ENCODE data around the gene ZNRF3. TPM values are rescaled to one million over a fixed set of nuclear protein-coding genes. Genes with fewer than 3 reads are reported as not detected.

The ZNRF3 gene
- total and polyA plus RNA-seq, 5 donors: 4.0 to 9.4 (median 8.4) TPM

DNA sequence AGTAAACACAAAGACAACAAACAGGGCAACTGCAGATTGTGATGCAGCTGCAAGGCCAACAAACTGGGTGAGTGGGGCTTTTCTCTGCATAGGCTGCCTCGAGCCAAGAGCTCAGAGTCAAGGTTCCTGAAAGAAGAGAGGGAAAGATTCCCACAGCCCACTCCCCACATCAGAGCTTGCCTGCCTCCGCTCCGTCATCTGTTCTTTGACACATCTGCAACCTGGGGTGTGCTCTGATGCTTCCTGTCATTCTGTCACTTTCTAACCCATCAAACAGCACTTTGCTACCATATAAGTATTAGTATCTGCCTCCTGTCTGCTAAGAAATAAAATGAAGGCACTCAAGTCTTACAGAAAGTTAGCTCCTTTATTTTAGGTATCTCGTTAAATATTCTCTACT, 131.4 kb downstream of the ZNRF3 start:
- 77% methylated on average over 4 of the region's 4 CpGs for WGBS
- peaks cover 13% of the 10 kb centered on the region for H3K4me1 ChIP-seq (ENCODE audit: control insufficient read depth, insufficient read depth, low read length)
- H3K27me3 ChIP-seq (ENCODE audit: control insufficient read depth, insufficient read depth): no peaks in the 10 kb centered on the region
- DNase-seq (no peak), ATAC-seq (no peak)
- intact Hi-C loops (cut with DNase I): no loop called here
- no peak overlapping the region for H3K27ac ChIP-seq (ENCODE audit: low read length)
- no peak overlapping the region for H3K4me3 ChIP-seq (ENCODE audit: low read length)
- no peaks in the 10 kb centered on the region for H3K9me3 ChIP-seq (ENCODE audit: control insufficient read depth, low read length)

DNA sequence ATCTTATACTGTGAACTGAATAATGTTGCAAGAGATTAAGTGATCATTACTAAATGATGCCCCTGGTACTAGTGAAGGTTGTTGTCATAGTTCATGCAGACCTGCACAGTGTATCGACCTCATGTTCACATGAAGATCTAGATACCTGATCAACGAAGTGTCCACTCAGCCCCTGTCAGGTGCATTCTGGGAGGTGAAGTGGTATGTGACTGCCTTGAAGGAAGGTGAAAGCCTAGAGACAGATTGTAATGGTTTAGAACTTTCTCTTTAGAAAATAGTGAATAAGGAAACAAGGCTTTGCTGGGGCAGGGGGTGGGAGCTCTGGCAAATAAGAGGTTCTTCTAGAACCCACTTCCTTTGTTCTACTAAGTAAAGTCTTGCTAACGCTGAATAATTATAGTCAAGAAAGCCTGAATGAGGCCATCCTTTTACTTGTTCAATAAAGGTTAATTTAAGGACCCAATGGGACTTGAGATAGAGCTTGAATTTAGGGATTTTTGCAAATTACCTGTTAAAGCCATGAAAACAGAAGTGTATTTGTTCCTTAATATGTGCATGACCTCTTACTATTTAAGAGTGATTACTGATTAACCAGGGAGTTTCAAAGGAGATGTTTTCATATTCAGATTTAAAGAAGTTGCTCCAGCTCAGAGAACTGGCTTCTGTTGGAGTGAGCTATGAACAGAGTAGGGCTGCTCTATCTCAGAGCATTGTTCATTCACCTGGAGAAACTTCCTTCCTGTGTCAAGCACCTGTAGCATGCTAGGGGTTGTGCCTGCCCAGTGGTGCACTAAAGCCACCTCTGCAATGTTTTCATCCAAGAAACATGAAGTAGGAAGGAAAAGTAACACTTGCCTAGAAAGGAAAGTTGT, 132.9 kb downstream of the ZNRF3 start:
- H3K27me3 ChIP-seq (ENCODE audit: control insufficient read depth, insufficient read depth): no peaks in the 10 kb centered on the region
- no peak overlapping the region for H3K27ac ChIP-seq (ENCODE audit: low read length)
- ATAC-seq: no peak
- no peak for DNase-seq
- H3K9me3 ChIP-seq (ENCODE audit: control insufficient read depth, low read length): no peaks in the 10 kb centered on the region
- intact Hi-C loops (cut with DNase I): no loop called here
- H3K4me1 ChIP-seq (ENCODE audit: control insufficient read depth, insufficient read depth, low read length): peaks cover 11% of the 10 kb centered on the region
- WGBS: 87% methylated on average over 3 of the region's 3 CpGs
- no peak overlapping the region for H3K4me3 ChIP-seq (ENCODE audit: low read length)

GRCh38 chr22:29018293-29019189, 135.2 kb downstream of the ZNRF3 start:
- ATAC-seq (no peak), DNase-seq (no peak)
- 97% methylated on average over 4 of the region's 4 CpGs for WGBS
- no peak overlapping the region for H3K4me3 ChIP-seq (ENCODE audit: low read length)
- intact Hi-C loops (cut with DNase I): no loop called here
- peaks cover 6% of the 10 kb centered on the region for H3K4me1 ChIP-seq (ENCODE audit: control insufficient read depth, insufficient read depth, low read length)
- H3K27ac ChIP-seq (ENCODE audit: low read length): no peak overlapping the region
- H3K9me3 ChIP-seq (ENCODE audit: control insufficient read depth, low read length): no peaks in the 10 kb centered on the region
- H3K27me3 ChIP-seq (ENCODE audit: control insufficient read depth, insufficient read depth): no peaks in the 10 kb centered on the region

DNA sequence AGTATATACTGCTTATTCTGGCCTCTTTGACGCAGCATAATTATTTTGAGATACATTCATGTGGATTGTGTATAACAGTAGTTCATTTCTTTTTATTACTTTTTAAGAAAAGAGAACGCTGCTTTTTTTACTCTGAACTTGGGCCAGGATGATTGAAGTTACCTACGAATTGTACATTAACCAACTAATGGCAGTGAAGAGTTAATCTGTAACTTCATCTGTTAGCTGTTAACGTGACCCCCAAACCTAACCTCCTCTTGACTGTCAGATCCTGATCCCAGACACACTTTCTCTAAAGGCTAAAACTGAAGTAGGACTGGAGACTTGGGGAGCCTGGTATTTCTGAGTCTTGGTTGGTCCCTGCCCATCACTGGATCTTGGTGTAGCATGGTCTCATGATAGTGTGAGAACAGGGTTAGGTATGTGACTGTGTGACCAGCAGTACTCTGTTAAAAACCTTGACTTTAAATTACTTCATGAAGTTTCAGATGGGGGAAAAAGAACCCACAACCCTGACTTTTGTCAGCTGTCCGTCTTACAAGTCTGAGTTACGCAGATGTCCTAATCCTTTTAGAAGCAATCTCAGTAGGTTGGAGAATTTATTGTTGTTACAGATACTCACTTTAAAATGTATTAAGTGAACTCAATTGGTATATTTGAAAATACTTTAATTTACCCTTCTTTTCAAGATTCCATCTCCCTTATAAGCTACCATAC, 138.9 kb downstream of the ZNRF3 start:
- intact Hi-C loops (cut with DNase I): no loop called here
- H3K9me3 ChIP-seq (ENCODE audit: control insufficient read depth, low read length): no peaks in the 10 kb centered on the region
- WGBS: 86% methylated on average over 6 of the region's 6 CpGs
- H3K4me1 ChIP-seq (ENCODE audit: control insufficient read depth, insufficient read depth, low read length): peaks cover 3% of the 10 kb centered on the region
- DNase-seq: no peak
- ATAC-seq: no peak
- no peak overlapping the region for H3K27ac ChIP-seq (ENCODE audit: low read length)
- H3K27me3 ChIP-seq (ENCODE audit: control insufficient read depth, insufficient read depth): no peaks in the 10 kb centered on the region
- no peak overlapping the region for H3K4me3 ChIP-seq (ENCODE audit: low read length)

DNA sequence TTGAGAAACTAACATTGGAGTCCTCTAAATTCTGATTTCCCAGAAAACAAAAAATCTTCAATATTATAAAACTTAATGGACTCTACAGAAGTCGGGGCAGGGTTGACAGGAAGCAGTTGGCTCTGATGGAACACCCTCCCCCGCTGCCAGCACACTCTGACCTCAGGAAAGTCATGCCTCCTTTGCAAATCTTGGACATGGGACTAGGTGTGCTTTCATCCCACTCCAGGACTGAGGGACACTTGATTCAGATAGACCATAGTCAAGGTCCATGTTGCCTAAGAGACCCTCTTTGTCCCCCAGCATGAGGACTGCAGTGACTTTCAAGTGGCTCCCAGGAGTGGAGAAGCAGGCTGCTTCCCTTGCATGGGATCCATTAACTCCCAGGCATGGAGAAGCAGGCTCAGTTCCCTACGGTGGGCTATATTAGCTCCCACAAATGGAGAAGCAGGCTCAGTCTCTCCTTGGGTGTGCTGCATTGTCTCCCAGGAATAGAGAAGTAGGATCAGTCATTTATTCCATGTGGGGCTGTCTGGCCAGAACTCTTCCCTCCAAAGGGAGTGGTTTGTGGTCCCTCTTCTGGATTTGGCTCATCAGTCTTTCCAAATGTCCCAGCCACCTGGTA, 139.9 kb downstream of the ZNRF3 start:
- ATAC-seq (peak; percentile 31 to 56), DNase-seq (no peak)
- intact Hi-C loops (cut with DNase I): no loop called here
- no peak overlapping the region for H3K4me3 ChIP-seq (ENCODE audit: low read length)
- no peaks in the 10 kb centered on the region for H3K9me3 ChIP-seq (ENCODE audit: control insufficient read depth, low read length)
- H3K27ac ChIP-seq (ENCODE audit: low read length): no peak overlapping the region
- WGBS: 57% methylated on average over 3 of the region's 3 CpGs
- H3K27me3 ChIP-seq (ENCODE audit: control insufficient read depth, insufficient read depth): no peaks in the 10 kb centered on the region
- peaks cover 3% of the 10 kb centered on the region for H3K4me1 ChIP-seq (ENCODE audit: control insufficient read depth, insufficient read depth, low read length)

- 96% methylated on average over 3 of the region's 3 CpGs for WGBS
- no peaks in the 10 kb centered on the region for H3K27me3 ChIP-seq (ENCODE audit: control insufficient read depth, insufficient read depth)
- DNase-seq (no peak), ATAC-seq (no peak)
- H3K9me3 ChIP-seq (ENCODE audit: control insufficient read depth, low read length): no peaks in the 10 kb centered on the region
- no peak overlapping the region for H3K4me3 ChIP-seq (ENCODE audit: low read length)
- no peak overlapping the region for H3K27ac ChIP-seq (ENCODE audit: low read length)
- H3K4me1 ChIP-seq (ENCODE audit: control insufficient read depth, insufficient read depth, low read length): peaks cover 5% of the 10 kb centered on the region
- intact Hi-C loops (cut with DNase I): no loop called here
These were observed 143.2 kb downstream of the ZNRF3 start for GRCh38 chr22:29026579-29026978.

GRCh38 chr22:29028468-29028867, 145.1 kb downstream of the ZNRF3 start:
- Histone ChIP-seq H3K27me3 (ENCODE audit: control insufficient read depth, insufficient read depth) (no peaks in the 10 kb centered on the region), H3K4me3 (ENCODE audit: low read length) (no peak overlapping the region), H3K4me1 (ENCODE audit: control insufficient read depth, insufficient read depth, low read length) (peaks cover 4% of the 10 kb centered on the region), H3K27ac (ENCODE audit: low read length) (no peak overlapping the region), H3K9me3 (ENCODE audit: control insufficient read depth, low read length) (no peaks in the 10 kb centered on the region)
- ATAC-seq: no peak
- intact Hi-C loops (cut with DNase I): no loop called here
- DNase-seq: no peak
- 91% methylated on average over 4 of the region's 4 CpGs for WGBS

GRCh38 chr22:29029202-29030000, 146.0 kb downstream of the ZNRF3 start:
- ATAC-seq (no peak), DNase-seq (no peak)
- H3K9me3 ChIP-seq (ENCODE audit: control insufficient read depth, low read length): no peaks in the 10 kb centered on the region
- WGBS: 96% methylated on average over 9 of the region's 9 CpGs
- intact Hi-C loops (cut with DNase I): no loop called here
- H3K4me3 ChIP-seq (ENCODE audit: low read length): no peak overlapping the region
- peaks cover 4% of the 10 kb centered on the region for H3K4me1 ChIP-seq (ENCODE audit: control insufficient read depth, insufficient read depth, low read length)
- H3K27ac ChIP-seq (ENCODE audit: low read length): no peak overlapping the region
- no peaks in the 10 kb centered on the region for H3K27me3 ChIP-seq (ENCODE audit: control insufficient read depth, insufficient read depth)

- intact Hi-C loops (cut with DNase I): loop anchor here in 1 of 4 donors (5.0 kb wide), 1 partner anchor 148 kb away; the partner anchor contains the start of gene ZNRF3
- DNase-seq (no peak), ATAC-seq (no peak)
- H3K9me3 ChIP-seq (ENCODE audit: control insufficient read depth, low read length): no peaks in the 10 kb centered on the region
- H3K4me1 ChIP-seq (ENCODE audit: control insufficient read depth, insufficient read depth, low read length): peaks cover 4% of the 10 kb centered on the region
- H3K27ac ChIP-seq (ENCODE audit: low read length): no peak overlapping the region
- WGBS: 34% methylated on average over 20 of the region's 20 CpGs
- H3K4me3 ChIP-seq (ENCODE audit: low read length): peak overlapping the region; percentile 63
- H3K27me3 ChIP-seq (ENCODE audit: control insufficient read depth, insufficient read depth): no peaks in the 10 kb centered on the region
These were observed 146.7 kb downstream of the ZNRF3 start for GRCh38 chr22:29030016-29030617.

Data from right cardiac atrium (tissue), 5 donors.